ENCODE results near the gene C2orf15.

Gene C2orf15

DNA sequence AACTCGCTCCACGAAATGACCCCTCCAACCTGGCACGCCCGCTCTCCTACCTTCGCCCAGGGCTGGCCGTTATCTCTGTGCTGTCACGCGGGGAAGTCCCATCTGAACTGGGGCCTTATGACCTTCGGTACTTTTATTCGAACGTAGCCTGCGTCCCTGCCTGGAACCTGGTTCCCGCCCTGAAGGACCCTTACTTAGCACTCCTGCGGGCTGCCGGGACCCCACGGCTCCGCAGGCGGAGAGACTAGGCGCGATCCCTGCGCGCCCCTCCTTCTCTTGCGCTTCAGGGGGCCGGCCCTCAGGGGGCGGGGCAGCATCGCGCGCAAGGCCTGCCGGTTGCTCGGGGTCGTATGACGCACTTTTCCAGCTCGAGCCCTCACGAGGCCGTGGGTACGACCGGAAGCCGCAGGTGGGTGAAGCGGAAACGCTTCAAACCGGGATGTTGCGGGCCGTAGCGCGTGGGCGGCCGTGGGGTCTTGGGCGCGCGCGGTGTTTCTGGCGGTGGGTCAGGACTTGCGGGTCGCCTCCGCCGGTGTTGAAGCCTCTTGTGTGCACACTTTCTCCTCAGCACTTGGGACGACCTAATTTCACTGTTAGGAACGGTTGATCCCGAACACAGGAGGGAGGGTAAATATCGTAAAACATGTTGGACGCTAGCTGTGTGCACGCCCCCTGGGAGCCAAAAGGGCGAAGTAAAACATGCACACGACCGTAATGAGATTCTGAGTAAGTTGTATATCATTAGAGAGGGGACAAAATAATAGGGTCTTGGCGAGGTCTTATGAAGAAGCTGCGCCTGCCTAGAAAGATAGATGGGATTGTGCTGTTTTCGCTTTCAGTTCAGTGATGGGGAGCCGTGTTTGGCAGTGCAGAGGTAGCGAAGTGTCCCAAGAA lies 13.4 kb downstream of the C2orf15 start, which contains the start of the genes LIPT1 and TSGA10:
Gene LIPT1 (plus strand): TSS at position 325 of the 894 bp plus-strand sequence. CDS start 6,991 bp downstream, outside the sequence.
Gene TSGA10 (minus strand): TSS at position 300 of the 894 bp plus-strand sequence. CDS start 45,503 bp downstream, outside the sequence.
- in situ Hi-C loops (cut with HindIII; ENCODE audit: low pct_ligation_motif_present, low sequenced_read_pairs), result no loop called here
- H3K4me3 ChIP-seq (ENCODE audit: low read depth, low read length), result peak within 1 kb of the TSS; percentile 87
- TF ChIP-seq, protein P1, sequence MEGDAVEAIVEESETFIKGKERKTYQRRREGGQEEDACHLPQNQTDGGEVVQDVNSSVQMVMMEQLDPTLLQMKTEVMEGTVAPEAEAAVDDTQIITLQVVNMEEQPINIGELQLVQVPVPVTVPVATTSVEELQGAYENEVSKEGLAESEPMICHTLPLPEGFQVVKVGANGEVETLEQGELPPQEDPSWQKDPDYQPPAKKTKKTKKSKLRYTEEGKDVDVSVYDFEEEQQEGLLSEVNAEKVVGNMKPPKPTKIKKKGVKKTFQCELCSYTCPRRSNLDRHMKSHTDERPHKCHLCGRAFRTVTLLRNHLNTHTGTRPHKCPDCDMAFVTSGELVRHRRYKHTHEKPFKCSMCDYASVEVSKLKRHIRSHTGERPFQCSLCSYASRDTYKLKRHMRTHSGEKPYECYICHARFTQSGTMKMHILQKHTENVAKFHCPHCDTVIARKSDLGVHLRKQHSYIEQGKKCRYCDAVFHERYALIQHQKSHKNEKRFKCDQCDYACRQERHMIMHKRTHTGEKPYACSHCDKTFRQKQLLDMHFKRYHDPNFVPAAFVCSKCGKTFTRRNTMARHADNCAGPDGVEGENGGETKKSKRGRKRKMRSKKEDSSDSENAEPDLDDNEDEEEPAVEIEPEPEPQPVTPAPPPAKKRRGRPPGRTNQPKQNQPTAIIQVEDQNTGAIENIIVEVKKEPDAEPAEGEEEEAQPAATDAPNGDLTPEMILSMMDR (IDR thresholded peaks at IDR 0.05; ENCODE audit: low read depth, low read length, missing control alignments), result peak; percentile 25

GRCh38 chr2:99156891-99157290 lies 15.4 kb downstream of the C2orf15 start:
- in situ Hi-C loops (cut with HindIII; ENCODE audit: low pct_ligation_motif_present, low sequenced_read_pairs), result no loop called here
- no peaks in the 10 kb centered on the region for H3K36me3 ChIP-seq (replicated peaks)
- H3K4me3 ChIP-seq (ENCODE audit: low read depth, low read length), result no peak overlapping the region
- no peaks in the 10 kb centered on the region for H3K27me3 ChIP-seq (replicated peaks)
- no peak for DNase-seq
- no peak overlapping the region for H3K27ac ChIP-seq
- TF ChIP-seq, protein P1 (IDR thresholded peaks at IDR 0.05; ENCODE audit: low read depth, low read length, missing control alignments), result no peak

More for the DNA sequence above, 13.4 kb downstream of the C2orf15 start, which contains the start of the genes LIPT1 and TSGA10:
- Histone ChIP-seq H3K36me3 (replicated peaks) (no peaks in the 10 kb centered on the region), H3K27ac (peak within 1 kb of the TSS; percentile 41), H3K27me3 (replicated peaks) (no peaks in the 10 kb centered on the region)
- DNase-seq, result peak; percentile 80

DNA sequence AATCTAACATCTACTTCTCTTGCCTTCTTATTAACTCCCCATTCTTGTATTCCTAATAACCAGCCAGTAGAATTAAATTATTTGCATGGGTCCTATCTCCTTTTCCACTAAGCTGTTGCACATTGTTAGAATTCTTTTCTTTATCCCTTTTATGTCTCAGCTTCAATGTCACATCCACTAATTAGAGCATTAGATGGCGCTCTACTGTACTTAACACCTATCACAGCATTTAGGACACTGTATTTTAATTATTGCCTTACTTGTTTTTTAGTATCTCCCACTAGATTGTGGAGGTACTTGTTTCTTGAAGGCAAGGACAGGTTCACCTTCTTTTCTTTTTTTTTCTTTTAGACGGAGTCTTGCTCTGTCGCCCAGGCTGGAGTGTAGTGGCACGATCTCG lies 17.1 kb downstream of the C2orf15 start:
- DNase-seq, result no peak
- in situ Hi-C loops (cut with HindIII; ENCODE audit: low pct_ligation_motif_present, low sequenced_read_pairs), result no loop called here
- Histone ChIP-seq H3K27ac (no peak overlapping the region), H3K4me3 (ENCODE audit: low read depth, low read length) (no peak overlapping the region), H3K27me3 (replicated peaks) (no peaks in the 10 kb centered on the region), H3K36me3 (replicated peaks) (no peaks in the 10 kb centered on the region)
- TF ChIP-seq, protein P1 (IDR thresholded peaks at IDR 0.05; ENCODE audit: low read depth, low read length, missing control alignments), result no peak

DNA sequence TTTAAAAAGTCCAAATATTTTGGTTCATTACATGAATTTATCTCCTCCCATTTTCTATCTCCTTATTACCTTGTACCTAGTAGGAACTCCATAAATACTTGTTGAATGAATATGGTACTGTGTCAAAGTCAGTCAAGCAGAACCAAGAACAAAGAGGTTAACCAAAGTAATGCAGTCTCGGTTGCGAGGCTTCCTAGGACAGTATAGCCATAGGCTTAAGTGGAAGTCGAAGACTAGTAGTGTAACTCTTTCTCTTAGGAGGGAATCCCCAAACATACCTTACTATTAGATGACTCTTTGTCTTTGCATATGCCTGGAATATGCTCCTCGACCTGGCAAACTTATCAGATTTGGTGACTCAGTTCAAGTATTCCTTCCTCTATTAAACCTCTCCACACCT lies 18.1 kb downstream of the C2orf15 start:
- Histone ChIP-seq H3K36me3 (replicated peaks) (no peaks in the 10 kb centered on the region), H3K4me3 (ENCODE audit: low read depth, low read length) (no peak overlapping the region), H3K27ac (no peak overlapping the region), H3K27me3 (replicated peaks) (no peaks in the 10 kb centered on the region)
- TF ChIP-seq, protein P1 (IDR thresholded peaks at IDR 0.05; ENCODE audit: low read depth, low read length, missing control alignments), result no peak
- in situ Hi-C loops (cut with HindIII; ENCODE audit: low pct_ligation_motif_present, low sequenced_read_pairs), result no loop called here
- no peak for DNase-seq

DNA sequence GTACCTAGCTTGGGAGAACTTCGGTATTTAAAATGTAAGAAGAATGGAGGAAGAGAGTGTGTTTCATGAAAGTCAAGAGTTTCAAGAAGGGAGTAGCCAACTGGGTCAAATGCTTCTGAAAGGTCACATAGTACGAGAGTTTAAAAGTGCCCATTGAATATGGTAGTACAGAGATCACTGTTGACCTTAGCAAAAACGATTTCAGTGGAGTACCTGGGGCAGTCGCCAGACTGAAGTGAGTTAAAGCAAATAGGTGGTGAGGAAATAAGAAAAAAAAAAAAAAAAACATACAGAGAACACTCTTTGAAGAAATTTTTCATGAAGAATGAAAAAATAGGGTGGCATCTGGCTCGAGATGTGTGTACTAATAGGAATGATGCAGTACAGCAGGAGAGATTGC lies 24.7 kb downstream of the C2orf15 start:
- TF ChIP-seq, protein P1 (IDR thresholded peaks at IDR 0.05; ENCODE audit: low read depth, low read length, missing control alignments), result no peak
- no peak for DNase-seq
- no peak overlapping the region for H3K4me3 ChIP-seq (ENCODE audit: low read depth, low read length)
- in situ Hi-C loops (cut with HindIII; ENCODE audit: low pct_ligation_motif_present, low sequenced_read_pairs), result no loop called here
- H3K27ac ChIP-seq, result no peak overlapping the region
- no peaks in the 10 kb centered on the region for H3K27me3 ChIP-seq (replicated peaks)
- peaks cover 19% of the 10 kb centered on the region for H3K36me3 ChIP-seq (replicated peaks)

Measured in brain microvascular endothelial cell (primary cell).